PC-9 (cell line): ENCODE results near the gene EGFL8. TPM values are rescaled to one million over a fixed set of nuclear protein-coding genes. Genes with fewer than 3 reads are reported as not detected.
"Not testable (repeated sequence)": the region's sequence is repeated elsewhere in the genome, so short reads cannot be mapped to it uniquely, and the experiment has no call there.

ENCODE experiments used
- BruUV-seq: library from RNA; stranded (reverse); fragments of 400-500 nt; replicated peaks from 2 replicates; lab custom pipeline; 2021; lab: Mats Ljungman, UMichigan
- CTCF ChIA-PET: fragments of 300-600 bp; sonication (Branson Sonifier 250); formaldehyde crosslinking; loops from one replicate; lab custom pipeline; 2022; ENCODE audit warnings: antibody characterized with exemption; lab: Charles Lee
- POLR2A ChIA-PET: fragments of 300-600 bp; sonication (Branson Sonifier 250); formaldehyde crosslinking; loops from one replicate; lab custom pipeline; 2022; ENCODE audit warnings: antibody characterized with exemption; ENCODE audit not compliant: unreplicated experiment; lab: Charles Lee
- DNase-seq, 2 experiments: peaks; one replicate each; pipeline versions ENCODE4 v3.0.0 to v3.0.0-alpha.2; 2015 to 2022; ENCODE audit warnings: mixed read lengths in 1 of 2
- H2AFZ ChIP-seq: fragments of 200-600 bp; sonication (generic); 2 replicates; pipeline ENCODE4 v1.8.1; 2017; ENCODE audit warnings: antibody characterized with exemption
- H3F3A ChIP-seq: fragments of 200-600 bp; sonication (generic); 2 replicates; pipeline ENCODE4 v1.8.1; 2017; ENCODE audit warnings: antibody characterized with exemption, mild to moderate bottlenecking, low read depth; ENCODE audit not compliant: insufficient read depth
- H3K27ac ChIP-seq: fragments of 200-600 bp; sonication (generic); 2 replicates; pipeline ENCODE4 v1.6.1; 2016; ENCODE audit warnings: mixed run types
- H3K27me3 ChIP-seq: fragments of 200-600 bp; sonication (generic); 2 replicates; pipeline ENCODE4 v1.6.1; 2016; ENCODE audit warnings: low read depth, mixed run types; ENCODE audit not compliant: insufficient read depth
- H3K36me3 ChIP-seq: fragments of 200-600 bp; sonication (generic); 2 replicates; pipeline ENCODE4 v1.6.1; 2016; ENCODE audit warnings: low read depth, mixed run types
- H3K4me1 ChIP-seq: fragments of 200-600 bp; sonication (generic); replicated peaks from 2 replicates; pipeline ENCODE4 v1.6.1; 2016; ENCODE audit warnings: mixed run types; ENCODE audit not compliant: insufficient read depth
- H3K4me2 ChIP-seq: fragments of 200-600 bp; sonication (generic); 2 replicates; pipeline ENCODE4 v1.6.1; 2017; ENCODE audit warnings: mixed run types
- H3K4me3 ChIP-seq: fragments of 200-600 bp; sonication (generic); 2 replicates; pipeline ENCODE4 v1.6.1; 2016; ENCODE audit warnings: mixed run types
- H3K79me2 ChIP-seq: fragments of 200-600 bp; sonication (generic); 2 replicates; pipeline ENCODE4 v1.6.1; 2017; ENCODE audit warnings: low read depth, mixed run types
- H3K9me2 ChIP-seq: fragments of 200-600 bp; sonication (generic); 2 replicates; pipeline ENCODE4 v1.8.1; 2017; ENCODE audit warnings: mild to moderate bottlenecking; ENCODE audit not compliant: insufficient read depth
- H3K9me3 ChIP-seq: fragments of 200-600 bp; sonication (generic); 2 replicates; pipeline ENCODE4 v1.8.1; 2016; ENCODE audit warnings: low read depth; ENCODE audit not compliant: insufficient read depth
- H4K20me1 ChIP-seq: fragments of 200-600 bp; sonication (generic); 2 replicates; pipeline ENCODE4 v1.8.1; 2017; ENCODE audit not compliant: insufficient read depth
- EZH2 ChIP-seq: fragments of 200-600 bp; sonication (generic); IDR thresholded peaks from 2 replicates; pipeline ENCODE4 v1.8.0; 2017; ENCODE audit warnings: antibody characterized with exemption, low read depth
- intact Hi-C: fragments of 100-400 bp; cut with micrococcal nuclease; formaldehyde crosslinking; loops from one replicate; pipeline ENCODE4 v1.10.0; 2022; ENCODE audit not compliant: unreplicated experiment
- total RNA-seq: library from RNA; stranded (reverse); gene quantifications from 2 replicates; pipeline ENCODE4 v1.2.3, GENCODE V29; 2021
- TF ChIP-seq, protein P1 (sequence below): fragments of 200-600 bp; sonication (generic); conservative IDR thresholded peaks from 2 replicates; pipeline ENCODE4 v1.6.1; 2017; ENCODE audit warnings: mixed run types, antibody characterized with exemption, mild to moderate bottlenecking, moderate library complexity

EGFL8 gene
- total RNA-seq, 1 experiment from 2014 or later: 26.0 TPM

GRCh38 chr6:32210191-32210601 lies 45.8 kb downstream of the EGFL8 start:
- Histone ChIP-seq H4K20me1 (no peaks in the 10 kb centered on the region), H3K9me3 (no peaks in the 10 kb centered on the region), H3K9me2 (no peaks in the 10 kb centered on the region), H3K36me3 (no peaks in the 10 kb centered on the region), H3K27me3 (peaks cover 36% of the 10 kb centered on the region), H3K4me1 (no peaks in the 10 kb centered on the region), H3K27ac (no peak overlapping the region), H3K4me3 (no peak overlapping the region), H2AFZ (no peak overlapping the region), H3K79me2 (no peaks in the 10 kb centered on the region), H3F3A (no peaks in the 10 kb centered on the region), H3K4me2 (no peak overlapping the region)
- no peak for TF ChIP-seq EZH2
- TF ChIP-seq, protein P1, sequence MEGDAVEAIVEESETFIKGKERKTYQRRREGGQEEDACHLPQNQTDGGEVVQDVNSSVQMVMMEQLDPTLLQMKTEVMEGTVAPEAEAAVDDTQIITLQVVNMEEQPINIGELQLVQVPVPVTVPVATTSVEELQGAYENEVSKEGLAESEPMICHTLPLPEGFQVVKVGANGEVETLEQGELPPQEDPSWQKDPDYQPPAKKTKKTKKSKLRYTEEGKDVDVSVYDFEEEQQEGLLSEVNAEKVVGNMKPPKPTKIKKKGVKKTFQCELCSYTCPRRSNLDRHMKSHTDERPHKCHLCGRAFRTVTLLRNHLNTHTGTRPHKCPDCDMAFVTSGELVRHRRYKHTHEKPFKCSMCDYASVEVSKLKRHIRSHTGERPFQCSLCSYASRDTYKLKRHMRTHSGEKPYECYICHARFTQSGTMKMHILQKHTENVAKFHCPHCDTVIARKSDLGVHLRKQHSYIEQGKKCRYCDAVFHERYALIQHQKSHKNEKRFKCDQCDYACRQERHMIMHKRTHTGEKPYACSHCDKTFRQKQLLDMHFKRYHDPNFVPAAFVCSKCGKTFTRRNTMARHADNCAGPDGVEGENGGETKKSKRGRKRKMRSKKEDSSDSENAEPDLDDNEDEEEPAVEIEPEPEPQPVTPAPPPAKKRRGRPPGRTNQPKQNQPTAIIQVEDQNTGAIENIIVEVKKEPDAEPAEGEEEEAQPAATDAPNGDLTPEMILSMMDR: no peak
- no TSS peak for BruUV-seq
- ChIA-PET POLR2A (no interaction called here), CTCF (no interaction called here)
- DNase-seq: no peak
- intact Hi-C loops: no loop called here

DNA sequence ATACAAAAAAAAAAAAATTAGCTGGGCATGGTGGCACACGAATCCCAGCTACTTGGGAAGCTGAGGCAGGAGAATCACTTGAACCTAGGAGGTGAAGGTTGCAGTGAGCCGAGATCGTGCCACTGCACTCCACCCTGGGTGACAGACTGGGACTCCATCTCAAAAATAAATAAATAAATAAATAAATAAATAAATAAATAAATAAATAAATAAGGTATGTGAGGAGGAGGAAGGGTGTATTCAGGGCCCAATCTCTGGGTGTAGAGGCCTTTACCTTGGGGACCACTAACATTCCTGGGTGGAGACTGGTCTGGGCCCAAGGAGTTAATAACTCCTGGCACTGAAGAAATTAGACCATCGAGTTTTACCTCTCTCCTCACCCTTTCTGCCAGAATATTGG lies 47.0 kb downstream of the EGFL8 start:
- H4K20me1 ChIP-seq, DNase-seq, CTCF ChIA-PET, H3K4me2 ChIP-seq, H3K27ac ChIP-seq, H3K4me3 ChIP-seq, H3K79me2 ChIP-seq, H2AFZ ChIP-seq, H3K9me3 ChIP-seq, H3K4me1 ChIP-seq, BruUV-seq, H3F3A ChIP-seq, H3K36me3 ChIP-seq, intact Hi-C loops, H3K9me2 ChIP-seq: not testable (repeated sequence)
- peaks cover 41% of the 10 kb centered on the region for H3K27me3 ChIP-seq
- POLR2A ChIA-PET: interaction anchor here (0.7 kb wide), 1 partner anchor 190 kb away, joined by 4 read pairs; no protein-coding TSS in a partner anchor

- no peak for DNase-seq
- intact Hi-C loops: no loop called here
- Histone ChIP-seq H3K4me2 (no peak overlapping the region), H3K4me3 (no peak overlapping the region), H3K27me3 (peaks cover 49% of the 10 kb centered on the region), H2AFZ (no peak overlapping the region), H3K79me2 (no peaks in the 10 kb centered on the region), H4K20me1 (no peaks in the 10 kb centered on the region), H3K9me2 (no peaks in the 10 kb centered on the region), H3F3A (no peaks in the 10 kb centered on the region), H3K36me3 (no peaks in the 10 kb centered on the region), H3K9me3 (no peaks in the 10 kb centered on the region), H3K27ac (no peak overlapping the region), H3K4me1 (no peaks in the 10 kb centered on the region)
- ChIA-PET POLR2A (no interaction called here), CTCF (no interaction called here)
- no TSS peak for BruUV-seq
- TF ChIP-seq, protein P1: no peak
- TF ChIP-seq EZH2: no peak
These were observed 47.8 kb downstream of the EGFL8 start for GRCh38 chr6:32212076-32212760.

GRCh38 chr6:32213649-32214048 lies 49.3 kb downstream of the EGFL8 start:
- Histone ChIP-seq H3K4me3 (no peak overlapping the region), H2AFZ (no peak overlapping the region), H3K9me3 (no peaks in the 10 kb centered on the region), H3K27me3 (peaks cover 52% of the 10 kb centered on the region), H3K4me2 (no peak overlapping the region), H3K79me2 (no peaks in the 10 kb centered on the region), H3K9me2 (no peaks in the 10 kb centered on the region), H3F3A (no peaks in the 10 kb centered on the region), H3K27ac (no peak overlapping the region), H4K20me1 (no peaks in the 10 kb centered on the region), H3K36me3 (no peaks in the 10 kb centered on the region), H3K4me1 (no peaks in the 10 kb centered on the region)
- no TSS peak for BruUV-seq
- no peak for DNase-seq
- intact Hi-C loops: no loop called here
- ChIA-PET POLR2A (no interaction called here), CTCF (no interaction called here)
- TF ChIP-seq, protein P1: no peak
- TF ChIP-seq EZH2: no peak
